ENCODE measurements around the gene UNC5C.

DNA sequence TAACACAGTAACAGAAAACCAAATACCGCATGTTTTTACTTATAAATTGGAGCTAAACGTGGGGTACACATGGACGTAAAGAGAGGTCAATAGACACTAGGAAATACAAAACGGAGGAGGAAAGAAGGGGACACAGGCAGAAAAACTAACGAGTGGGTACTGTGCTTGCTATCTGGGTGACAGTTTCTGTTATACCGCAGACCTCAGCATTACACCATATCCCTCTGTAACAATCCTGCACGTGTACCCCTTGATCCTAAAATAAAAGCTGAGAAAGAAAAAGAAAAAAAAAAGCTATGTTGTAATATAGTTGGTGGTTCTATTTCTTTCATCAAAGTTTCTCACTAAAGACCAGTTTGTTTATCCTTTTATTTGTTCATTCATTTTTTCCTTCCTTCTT lies 47.9 kb upstream of the UNC5C start:
- TF ChIP-seq, protein P1, sequence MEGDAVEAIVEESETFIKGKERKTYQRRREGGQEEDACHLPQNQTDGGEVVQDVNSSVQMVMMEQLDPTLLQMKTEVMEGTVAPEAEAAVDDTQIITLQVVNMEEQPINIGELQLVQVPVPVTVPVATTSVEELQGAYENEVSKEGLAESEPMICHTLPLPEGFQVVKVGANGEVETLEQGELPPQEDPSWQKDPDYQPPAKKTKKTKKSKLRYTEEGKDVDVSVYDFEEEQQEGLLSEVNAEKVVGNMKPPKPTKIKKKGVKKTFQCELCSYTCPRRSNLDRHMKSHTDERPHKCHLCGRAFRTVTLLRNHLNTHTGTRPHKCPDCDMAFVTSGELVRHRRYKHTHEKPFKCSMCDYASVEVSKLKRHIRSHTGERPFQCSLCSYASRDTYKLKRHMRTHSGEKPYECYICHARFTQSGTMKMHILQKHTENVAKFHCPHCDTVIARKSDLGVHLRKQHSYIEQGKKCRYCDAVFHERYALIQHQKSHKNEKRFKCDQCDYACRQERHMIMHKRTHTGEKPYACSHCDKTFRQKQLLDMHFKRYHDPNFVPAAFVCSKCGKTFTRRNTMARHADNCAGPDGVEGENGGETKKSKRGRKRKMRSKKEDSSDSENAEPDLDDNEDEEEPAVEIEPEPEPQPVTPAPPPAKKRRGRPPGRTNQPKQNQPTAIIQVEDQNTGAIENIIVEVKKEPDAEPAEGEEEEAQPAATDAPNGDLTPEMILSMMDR (conservative IDR thresholded peaks at IDR 0.05; ENCODE audit: low read length) = no peak
- no peak for TF ChIP-seq EZH2phosphoT487 (IDR thresholded peaks at IDR 0.05; ENCODE audit: borderline replicate concordance, low read depth, low read length)
